Activated T-helper 9 cell treated with anti-CD3 and anti-CD28 coated beads, Interleukin-2, amount 50 U/mL, for 16 hours (primary cell): ENCODE results near the gene BNC2.

ENCODE experiments used
- DNase-seq: peaks from one replicate; pipeline ENCODE4 v3.0.0-alpha.2; 2020; ENCODE audit warnings: low read depth

The BNC2 gene

GRCh38 chr9:16675131-16675530 is 195.3 kb downstream of the BNC2 start:
- DNase-seq, result no peak

- DNase-seq, result no peak
Measured at GRCh38 chr9:16673171-16673570, 197.3 kb downstream of the BNC2 start.

GRCh38 chr9:16672501-16672900 is 198.0 kb downstream of the BNC2 start:
- DNase-seq, result no peak

- no peak for DNase-seq
Measured at GRCh38 chr9:16671591-16672137, 198.8 kb downstream of the BNC2 start.

- no peak for DNase-seq
Measured at GRCh38 chr9:16670791-16671190, 199.7 kb downstream of the BNC2 start.

- DNase-seq, result no peak
Measured at GRCh38 chr9:16668734-16669295, 201.7 kb downstream of the BNC2 start.

GRCh38 chr9:16664211-16664610 is 206.3 kb downstream of the BNC2 start:
- DNase-seq, result no peak

- no peak for DNase-seq
Measured at GRCh38 chr9:16661816-16662215, 208.7 kb downstream of the BNC2 start.

GRCh38 chr9:16659096-16659495 is 211.4 kb downstream of the BNC2 start:
- no peak for DNase-seq

GRCh38 chr9:16656432-16657169 is 213.9 kb downstream of the BNC2 start:
- no peak for DNase-seq

GRCh38 chr9:16654596-16655126 is 215.8 kb downstream of the BNC2 start:
- no peak for DNase-seq

- DNase-seq, result no peak
Measured at GRCh38 chr9:16653491-16654399, 216.7 kb downstream of the BNC2 start.

- DNase-seq, result no peak
Measured at GRCh38 chr9:16652582-16652981, 217.9 kb downstream of the BNC2 start.

- no peak for DNase-seq
Measured at GRCh38 chr9:16651446-16651964, 219.0 kb downstream of the BNC2 start.

GRCh38 chr9:16645970-16646369 is 224.5 kb downstream of the BNC2 start:
- no peak for DNase-seq

- no peak for DNase-seq
Measured at GRCh38 chr9:16642421-16643109, 227.9 kb downstream of the BNC2 start.

GRCh38 chr9:16640649-16641048 is 229.8 kb downstream of the BNC2 start:
- no peak for DNase-seq

- no peak for DNase-seq
Measured at GRCh38 chr9:16639644-16640043, 230.8 kb downstream of the BNC2 start.

GRCh38 chr9:16637911-16638310 is 232.6 kb downstream of the BNC2 start:
- DNase-seq, result no peak

GRCh38 chr9:16637218-16637617 is 233.3 kb downstream of the BNC2 start:
- no peak for DNase-seq

- DNase-seq, result no peak
Measured at GRCh38 chr9:16633794-16634193, 236.7 kb downstream of the BNC2 start.

GRCh38 chr9:16628413-16628812 is 242.1 kb downstream of the BNC2 start:
- DNase-seq, result no peak
